Suppressor macrophage treated with lipopolysaccharide for 4 hours (primary cell): ENCODE data around the gene OR13A1.
A peak's percentile ranks its signal among the peaks of the same experiment; 100 is the strongest.
"Not testable (repeated sequence)": the region's sequence is repeated elsewhere in the genome, so short reads cannot be mapped to it uniquely, and the experiment has no call there.

Source experiments
- DNase-seq: peaks from one replicate; pipeline ENCODE4 v3.0.0-alpha.2; 2020

OR13A1 gene

GRCh38 chr10:45315508-45315907 is at the start of gene OR13A1:
Gene OR13A1 (minus strand): TSS chr10:45315608. CDS start chr10:45304422, 11,186 bp downstream.
- no peak for DNase-seq

GRCh38 chr10:45361983-45362799 is 46.8 kb upstream of the OR13A1 start:
- not testable (repeated sequence) for DNase-seq

- not testable (repeated sequence) for DNase-seq
These were observed 43.6 kb upstream of the OR13A1 start for GRCh38 chr10:45358961-45359360.

- no peak for DNase-seq
These were observed 40.1 kb upstream of the OR13A1 start for GRCh38 chr10:45355494-45355893.

- peak; percentile 92 for DNase-seq
These were observed 38.9 kb upstream of the OR13A1 start for GRCh38 chr10:45354261-45354660.

- peak; percentile 87 for DNase-seq
These were observed 37.8 kb upstream of the OR13A1 start for GRCh38 chr10:45353186-45353585.

- not testable (repeated sequence) for DNase-seq
These were observed 32.9 kb upstream of the OR13A1 start for GRCh38 chr10:45348196-45348765.

- DNase-seq, result not testable (repeated sequence)
These were observed 32.1 kb upstream of the OR13A1 start for GRCh38 chr10:45347464-45347863.

GRCh38 chr10:45346652-45347335 is 31.4 kb upstream of the OR13A1 start:
- not testable (repeated sequence) for DNase-seq

- not testable (repeated sequence) for DNase-seq
These were observed 25.0 kb upstream of the OR13A1 start for GRCh38 chr10:45340420-45340819.

- no peak for DNase-seq
These were observed 24.5 kb upstream of the OR13A1 start for GRCh38 chr10:45339894-45340293.

- DNase-seq, result not testable (repeated sequence)
These were observed 16.4 kb upstream of the OR13A1 start for GRCh38 chr10:45331824-45332223.

- DNase-seq, result not testable (repeated sequence)
These were observed 11.5 kb upstream of the OR13A1 start for GRCh38 chr10:45326864-45327263.

- peak; percentile 27 for DNase-seq
These were observed 9.7 kb upstream of the OR13A1 start for GRCh38 chr10:45325116-45325515.

- no peak for DNase-seq
These were observed 4.3 kb upstream of the OR13A1 start for GRCh38 chr10:45319702-45320101.

- no peak for DNase-seq
These were observed 2.0 kb downstream of the OR13A1 start for GRCh38 chr10:45313264-45313873.

- DNase-seq, result peak; percentile 41
These were observed 6.7 kb downstream of the OR13A1 start for GRCh38 chr10:45308707-45309106.

GRCh38 chr10:45302573-45302972 is 12.8 kb downstream of the OR13A1 start:
- DNase-seq, result no peak

- DNase-seq, result peak; percentile 47
These were observed 17.0 kb downstream of the OR13A1 start for GRCh38 chr10:45298341-45298955.

- no peak for DNase-seq
These were observed 20.7 kb downstream of the OR13A1 start for GRCh38 chr10:45294681-45295080.

GRCh38 chr10:45286980-45287379 is 28.4 kb downstream of the OR13A1 start:
- DNase-seq, result no peak

- peak; percentile 5 for DNase-seq
These were observed 33.3 kb downstream of the OR13A1 start for GRCh38 chr10:45282061-45282460.
